Gastrocnemius medialis (tissue), 4 donors: ENCODE measurements around the gene WDR77. TPM values are rescaled to one million over a fixed set of nuclear protein-coding genes. Genes with fewer than 3 reads are reported as not detected.

Experiments
- ATAC-seq, 2 donors: fragments of 150-250 bp; one replicate each; pipeline ENCODE4 v1.9.1; 2016
- DNase-seq, 2 donors: peaks; one replicate each; pipeline ENCODE4 v3.0.0-alpha.2; 2019
- H3K27ac ChIP-seq, 4 donors: fragments of 200-600 bp; sonication (generic); 1 replicate in 1 of 4; 2 replicates in 3 of 4; pipeline ENCODE4 v1.5.1; 2016 to 2018; ENCODE audit warnings: mild to moderate bottlenecking in 2 of 4, moderate library complexity in 1 of 4
- H3K27me3 ChIP-seq, 3 donors: fragments of 200-600 bp; sonication (generic) in 2 of 3; 1 replicate in 1 of 3; 2 replicates in 2 of 3; pipeline versions ENCODE4 v1.5.1 to v1.6.0; 2016 to 2019; ENCODE audit warnings: mild to moderate bottlenecking in 1 of 3, moderate library complexity in 1 of 3
- H3K36me3 ChIP-seq, 2 donors: fragments of 200-600 bp; sonication (generic) in 1 of 2; one replicate each; pipeline ENCODE4 v1.5.1; 2017 to 2018
- H3K4me1 ChIP-seq, 2 donors: fragments of 200-600 bp; sonication (generic) in 1 of 2; one replicate each; pipeline ENCODE4 v1.5.1; 2016 to 2017; ENCODE audit warnings: mild to moderate bottlenecking in 2 of 2
- H3K4me3 ChIP-seq, 4 donors: fragments of 200-600 bp; sonication (generic) in 3 of 4; 1 replicate in 1 of 4; 2 replicates in 3 of 4; pipeline ENCODE4 v1.5.1; 2016 to 2019; ENCODE audit warnings: mild to moderate bottlenecking in 2 of 4
- H3K9me3 ChIP-seq, 3 donors: fragments of 200-600 bp; sonication (generic) in 2 of 3; 1 replicate in 1 of 3; 2 replicates in 2 of 3; pipeline ENCODE4 v1.5.1; 2016 to 2019
- CTCF ChIP-seq, 5 experiments: fragments of 450-650 bp in 3 of 5; fragments of 200-600 bp in 2 of 5; sonication (generic) in 2 of 5; IDR thresholded peaks in 4 of 5; conservative IDR thresholded peaks in 1 of 5; 1 replicate in 4 of 5; 2 replicates in 1 of 5; pipeline ENCODE4 v1.5.1; 2016 to 2019; ENCODE audit warnings: antibody characterized with exemption in 5 of 5, mild to moderate bottlenecking in 3 of 5, moderate library complexity in 3 of 5
- POLR2A ChIP-seq, 2 donors: fragments of 450-650 bp; IDR thresholded peaks; one replicate each; pipeline ENCODE4 v1.6.1; 2017; ENCODE audit warnings: antibody characterized with exemption in 2 of 2, mild to moderate bottlenecking in 2 of 2, moderate library complexity in 2 of 2
- in situ Hi-C, 4 donors: fragments of 200-750 bp; cut with MboI; loops; one replicate each; pipeline versions ENCODE4 v1.15.0 to v1.8.0; 2017; ENCODE audit warnings: low sequenced_read_pairs in 4 of 4
- intact Hi-C: fragments of 100-400 bp; cut with DNase I; formaldehyde crosslinking; loops from one replicate; pipeline ENCODE4 v1.15.1; 2023; ENCODE audit warnings: low total_unique reads
- total RNA-seq, 4 donors: library from RNA; depleted of rRNA; stranded (reverse); fragments of >200 nt; gene quantifications; one replicate each; pipeline versions ENCODE4 v1.1.0 to v1.2.3, GENCODE V29; 2016

Gene WDR77
- total RNA-seq, 4 donors from 2014 or later = 53.3 to 59.2 (median 56.7) TPM

- TF ChIP-seq POLR2A (IDR thresholded peaks at IDR 0.05) = no peak
- TF ChIP-seq CTCF (IDR thresholded peaks at IDR 0.05 in 4 of 5, conservative IDR thresholded peaks at IDR 0.05 in 1 of 5) = no peak
- H3K27ac ChIP-seq = no peak overlapping the region
- no peaks in the 10 kb centered on the region for H3K27me3 ChIP-seq
- intact Hi-C loops = no loop called here
- H3K4me3 ChIP-seq = no peak overlapping the region
- DNase-seq (no peak), ATAC-seq (no peak)
- peaks cover 0 to 79% of the 10 kb centered on the region in 2 donors for H3K36me3 ChIP-seq
- no peaks in the 10 kb centered on the region for H3K9me3 ChIP-seq
- in situ Hi-C loops = no loop called here
- H3K4me1 ChIP-seq = no peaks in the 10 kb centered on the region
Observed at GRCh38 chr1:111470596-111470995, 21.5 kb upstream of the WDR77 start.

- no peaks in the 10 kb centered on the region for H3K4me1 ChIP-seq
- H3K27ac ChIP-seq = no peak overlapping the region
- DNase-seq = no peak
- ATAC-seq = no peak
- H3K36me3 ChIP-seq = peaks cover 0 to 85% of the 10 kb centered on the region in 2 donors
- intact Hi-C loops (no loop called here), in situ Hi-C loops (no loop called here)
- H3K27me3 ChIP-seq = no peaks in the 10 kb centered on the region
- H3K4me3 ChIP-seq = no peak overlapping the region
- H3K9me3 ChIP-seq = no peaks in the 10 kb centered on the region
- TF ChIP-seq CTCF (IDR thresholded peaks at IDR 0.05 in 4 of 5, conservative IDR thresholded peaks at IDR 0.05 in 1 of 5) (no peak), POLR2A (IDR thresholded peaks at IDR 0.05) (no peak)
Observed at GRCh38 chr1:111469539-111469938, 20.5 kb upstream of the WDR77 start.

GRCh38 chr1:111468717-111469100 lies 19.7 kb upstream of the WDR77 start:
- in situ Hi-C loops (no loop called here), intact Hi-C loops (no loop called here)
- Histone ChIP-seq H3K9me3 (no peaks in the 10 kb centered on the region), H3K4me3 (no peak overlapping the region), H3K36me3 (peaks cover 0 to 87% of the 10 kb centered on the region in 2 donors), H3K4me1 (no peaks in the 10 kb centered on the region), H3K27me3 (no peaks in the 10 kb centered on the region), H3K27ac (no peak overlapping the region)
- ATAC-seq (no peak), DNase-seq (no peak)
- TF ChIP-seq POLR2A (IDR thresholded peaks at IDR 0.05) (no peak), CTCF (IDR thresholded peaks at IDR 0.05 in 4 of 5, conservative IDR thresholded peaks at IDR 0.05 in 1 of 5) (no peak)

- intact Hi-C loops (no loop called here), in situ Hi-C loops (no loop called here)
- TF ChIP-seq POLR2A (IDR thresholded peaks at IDR 0.05) = no peak
- no peak for TF ChIP-seq CTCF (IDR thresholded peaks at IDR 0.05 in 4 of 5, conservative IDR thresholded peaks at IDR 0.05 in 1 of 5)
- Histone ChIP-seq H3K9me3 (no peaks in the 10 kb centered on the region), H3K4me1 (no peaks in the 10 kb centered on the region), H3K36me3 (peaks cover 0 to 84% of the 10 kb centered on the region in 2 donors), H3K4me3 (no peak overlapping the region), H3K27me3 (no peaks in the 10 kb centered on the region), H3K27ac (no peak overlapping the region)
- no peak for ATAC-seq
- no peak for DNase-seq
Observed at GRCh38 chr1:111467865-111468716, 19.0 kb upstream of the WDR77 start.
